HG02970 (cell line): ENCODE results near the gene DAPK1.

ENCODE experiments used
- ATAC-seq: cut with Tn5 transposase; IDR thresholded peaks from one replicate; pipeline ENCODE4 v1.9.1; 2021; ENCODE audit warnings: mild to moderate bottlenecking, moderate library complexity, moderate number of reproducible peaks; ENCODE audit not compliant: unreplicated experiment, low FRiP score

DAPK1 gene

GRCh38 chr9:87749335-87750035 lies 251.8 kb downstream of the DAPK1 start:
- ATAC-seq = no peak

GRCh38 chr9:87750726-87751125 lies 253.1 kb downstream of the DAPK1 start:
- no peak for ATAC-seq

GRCh38 chr9:87751423-87751822 lies 253.8 kb downstream of the DAPK1 start:
- no peak for ATAC-seq

DNA sequence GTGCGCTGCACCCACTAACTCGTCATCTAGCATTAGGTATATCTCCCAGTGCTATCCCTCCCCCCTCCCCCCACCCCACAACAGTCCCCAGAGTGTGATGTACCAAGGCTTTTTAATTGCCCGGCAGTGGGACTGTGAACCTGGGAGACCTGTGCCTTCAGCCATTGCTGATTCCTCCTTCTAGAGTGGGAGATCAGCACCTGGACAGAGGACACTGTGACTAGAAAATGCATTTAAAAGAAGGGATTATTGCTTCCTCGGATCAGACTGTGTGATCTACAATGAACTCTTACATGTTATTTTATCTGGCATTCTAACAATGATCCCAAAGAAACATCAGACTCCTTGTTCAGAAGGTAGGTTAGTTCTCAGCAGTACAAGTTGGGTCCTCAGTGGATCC lies 254.2 kb downstream of the DAPK1 start:
- ATAC-seq = no peak

GRCh38 chr9:87753313-87753712 lies 255.6 kb downstream of the DAPK1 start:
- ATAC-seq = no peak
